ENCODE results near the gene RNF144B. TPM values are rescaled to one million over a fixed set of nuclear protein-coding genes. Genes with fewer than 3 reads are reported as not detected.

RNF144B gene
- polyA plus RNA-seq, 3 donors = 25.6 to 31.0 (median 27.9) TPM

DNA sequence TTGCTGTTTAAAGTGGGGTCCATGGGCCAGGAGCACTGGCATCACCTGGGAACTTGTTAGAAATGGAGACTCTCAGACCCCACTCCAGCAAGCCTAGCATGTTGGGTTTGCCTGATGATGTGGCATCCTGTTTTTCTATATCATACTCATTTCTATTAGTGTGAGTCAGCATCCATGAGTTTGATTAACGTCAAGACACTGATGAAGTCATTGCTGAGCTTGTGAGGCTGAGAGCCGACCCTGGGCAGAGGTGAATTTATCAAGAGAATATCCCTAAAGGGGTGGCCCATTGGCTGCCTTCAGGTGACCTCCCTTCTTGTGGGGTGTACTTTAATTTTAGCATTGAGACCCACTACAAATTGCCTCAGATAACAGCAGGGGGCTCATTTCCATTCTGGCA, 43.4 kb upstream of the RNF144B start:
- H3K9ac ChIP-seq (ENCODE audit: insufficient read depth, low read length, poor library complexity, severe bottlenecking) = no peak overlapping the region

DNA sequence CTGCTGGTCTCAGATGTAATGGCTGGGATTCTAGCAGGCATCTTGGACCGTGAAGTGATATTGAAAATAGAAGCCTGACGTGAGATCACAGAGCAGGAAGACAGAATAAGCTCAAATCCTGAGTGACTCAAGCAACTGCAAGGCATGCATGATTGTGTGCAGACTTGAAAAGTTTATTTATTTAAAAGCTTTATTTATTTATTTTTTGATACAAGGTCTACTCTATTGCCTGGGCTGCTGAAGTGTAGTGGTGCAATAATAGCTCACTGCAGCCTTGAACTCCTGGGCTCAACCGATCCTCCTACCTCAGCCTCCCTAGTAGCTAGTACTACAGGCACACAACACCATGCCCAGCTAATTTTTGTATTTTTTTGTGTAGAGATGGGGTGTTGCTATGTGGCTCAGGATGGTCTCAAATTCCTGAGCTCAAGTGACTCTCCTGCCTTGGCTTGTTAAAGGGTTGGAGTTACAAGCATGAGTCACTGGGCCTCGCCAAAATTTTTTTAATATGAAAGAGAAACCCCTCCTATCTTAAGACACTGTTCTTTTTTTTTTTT, 40.1 kb upstream of the RNF144B start:
- Histone ChIP-seq H3K4me1 (ENCODE audit: control insufficient read depth in 1 of 2, insufficient read depth in 2 of 2, low read length in 2 of 2) (peaks cover 16 to 17% of the 10 kb centered on the region in 2 donors), H3K9ac (ENCODE audit: insufficient read depth, low read length, poor library complexity, severe bottlenecking) (no peak overlapping the region), H3K4me2 (replicated peaks; ENCODE audit: extremely low read depth, low read length, poor library complexity, severe bottlenecking) (no peak overlapping the region), H3K36me3 (replicated peaks in 1 of 2; ENCODE audit: control insufficient read depth in 1 of 2, insufficient read depth in 2 of 2, low read length in 2 of 2) (no peaks in the 10 kb centered on the region), H3K79me2 (ENCODE audit: insufficient read depth, low read length) (no peaks in the 10 kb centered on the region), H4K20me1 (ENCODE audit: insufficient read depth, low read length) (no peaks in the 10 kb centered on the region), H3K9me3 (replicated peaks in 1 of 2; ENCODE audit: control insufficient read depth in 1 of 2, insufficient read depth in 1 of 2, low read length in 2 of 2) (no peaks in the 10 kb centered on the region), H3K27me3 (ENCODE audit: control insufficient read depth in 2 of 2, insufficient read depth in 2 of 2, low read length in 2 of 2) (no peaks in the 10 kb centered on the region), H3K4me3 (replicated peaks in 1 of 3; ENCODE audit: low read depth in 2 of 3, low read length in 3 of 3) (no peak overlapping the region), H2AFZ (ENCODE audit: insufficient read depth, low read depth, low read length, poor library complexity, severe bottlenecking) (no peak overlapping the region), H3K27ac (ENCODE audit: low read depth in 1 of 2, low read length in 2 of 2) (no peak overlapping the region)
- TF ChIP-seq, protein P1, sequence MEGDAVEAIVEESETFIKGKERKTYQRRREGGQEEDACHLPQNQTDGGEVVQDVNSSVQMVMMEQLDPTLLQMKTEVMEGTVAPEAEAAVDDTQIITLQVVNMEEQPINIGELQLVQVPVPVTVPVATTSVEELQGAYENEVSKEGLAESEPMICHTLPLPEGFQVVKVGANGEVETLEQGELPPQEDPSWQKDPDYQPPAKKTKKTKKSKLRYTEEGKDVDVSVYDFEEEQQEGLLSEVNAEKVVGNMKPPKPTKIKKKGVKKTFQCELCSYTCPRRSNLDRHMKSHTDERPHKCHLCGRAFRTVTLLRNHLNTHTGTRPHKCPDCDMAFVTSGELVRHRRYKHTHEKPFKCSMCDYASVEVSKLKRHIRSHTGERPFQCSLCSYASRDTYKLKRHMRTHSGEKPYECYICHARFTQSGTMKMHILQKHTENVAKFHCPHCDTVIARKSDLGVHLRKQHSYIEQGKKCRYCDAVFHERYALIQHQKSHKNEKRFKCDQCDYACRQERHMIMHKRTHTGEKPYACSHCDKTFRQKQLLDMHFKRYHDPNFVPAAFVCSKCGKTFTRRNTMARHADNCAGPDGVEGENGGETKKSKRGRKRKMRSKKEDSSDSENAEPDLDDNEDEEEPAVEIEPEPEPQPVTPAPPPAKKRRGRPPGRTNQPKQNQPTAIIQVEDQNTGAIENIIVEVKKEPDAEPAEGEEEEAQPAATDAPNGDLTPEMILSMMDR (IDR thresholded peaks at IDR 0.05) = no peak
- Mint-ChIP-seq H3K9me3 (peaks cover 0 to 4% (median 0%) of the 10 kb centered on the region in 7 donors), H3K36me3 (no peaks in the 10 kb centered on the region), H3K4me3 (no peak overlapping the region), H3K27ac (no peak overlapping the region), H3K27me3 (ENCODE audit: low read depth in 3 of 3) (peaks cover 0 to 6% (median 0%) of the 10 kb centered on the region in 3 donors), H3K4me1 (peaks cover 18% of the 10 kb centered on the region)
- peak in 1 of 3 donors; percentile 22 for DNase-seq
- WGBS (ENCODE audit: insufficient coverage) = no CpG with 5 or more reads among the region's 4 CpGs
- intact Hi-C loops (cut with micrococcal nuclease) = no loop called here

More for the DNA sequence above, 43.4 kb upstream of the RNF144B start:
- H3K27ac ChIP-seq (ENCODE audit: low read depth in 1 of 2, low read length in 2 of 2) = no peak overlapping the region
- H2AFZ ChIP-seq (ENCODE audit: insufficient read depth, low read depth, low read length, poor library complexity, severe bottlenecking) = no peak overlapping the region
- TF ChIP-seq, protein P1 (IDR thresholded peaks at IDR 0.05) = no peak
- peak in 1 of 3 donors; percentile 54 for DNase-seq
- no peaks in the 10 kb centered on the region for H3K9me3 ChIP-seq (replicated peaks in 1 of 2; ENCODE audit: control insufficient read depth in 1 of 2, insufficient read depth in 1 of 2, low read length in 2 of 2)
- intact Hi-C loops (cut with micrococcal nuclease) = no loop called here
- no peaks in the 10 kb centered on the region for H3K4me1 ChIP-seq (ENCODE audit: control insufficient read depth in 1 of 2, insufficient read depth in 2 of 2, low read length in 2 of 2)
- 50% methylated on average over 2 of the region's 2 CpGs for WGBS (ENCODE audit: insufficient coverage)
- H3K4me1 Mint-ChIP-seq = peaks cover 1% of the 10 kb centered on the region
- peaks cover 1 to 5% (median 1%) of the 10 kb centered on the region in 3 donors for H3K27me3 Mint-ChIP-seq (ENCODE audit: low read depth in 3 of 3)
- no peak overlapping the region for H3K4me3 ChIP-seq (replicated peaks in 1 of 3; ENCODE audit: low read depth in 2 of 3, low read length in 3 of 3)
- peak overlapping the region in 1 of 7 donors; percentile 19 for H3K27ac Mint-ChIP-seq
- H3K4me2 ChIP-seq (replicated peaks; ENCODE audit: extremely low read depth, low read length, poor library complexity, severe bottlenecking) = no peak overlapping the region
- H3K27me3 ChIP-seq (ENCODE audit: control insufficient read depth in 2 of 2, insufficient read depth in 2 of 2, low read length in 2 of 2) = no peaks in the 10 kb centered on the region
- H3K9me3 Mint-ChIP-seq = peaks cover 0 to 3% (median 0%) of the 10 kb centered on the region in 7 donors
- H3K4me3 Mint-ChIP-seq = no peak overlapping the region
- no peaks in the 10 kb centered on the region for H3K36me3 ChIP-seq (replicated peaks in 1 of 2; ENCODE audit: control insufficient read depth in 1 of 2, insufficient read depth in 2 of 2, low read length in 2 of 2)
- H3K36me3 Mint-ChIP-seq = no peaks in the 10 kb centered on the region
- H3K79me2 ChIP-seq (ENCODE audit: insufficient read depth, low read length) = no peaks in the 10 kb centered on the region
- H4K20me1 ChIP-seq (ENCODE audit: insufficient read depth, low read length) = no peaks in the 10 kb centered on the region
